ENCODE results near the gene SPRYD3. TPM values are rescaled to one million over a fixed set of nuclear protein-coding genes. Genes with fewer than 3 reads are reported as not detected.

The SPRYD3 gene
- total and polyA plus RNA-seq, 2 of the 4 experiments (the other 2 are of a cell fraction): 25.6 to 27.8 TPM

DNA sequence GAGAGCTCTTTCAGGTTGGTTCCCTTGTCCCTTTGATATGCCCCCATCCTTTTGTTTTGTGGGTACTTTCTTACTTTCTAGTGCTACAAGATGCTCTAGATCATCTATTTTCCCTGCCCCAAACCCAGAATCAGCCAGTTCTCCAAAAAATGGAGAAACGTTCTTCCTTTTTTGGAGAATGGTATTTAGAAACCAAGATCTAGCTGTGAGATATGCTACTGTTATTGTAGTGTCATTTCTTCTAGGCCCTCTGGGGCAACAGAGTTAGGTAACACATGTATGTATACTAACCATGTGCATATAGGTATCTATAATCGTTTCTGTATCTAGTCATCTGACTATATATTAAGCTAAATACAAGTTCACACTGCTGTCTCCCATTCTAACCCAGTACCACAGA, 11.4 kb upstream of the SPRYD3 start:
- Histone ChIP-seq H3K9me1 (ENCODE audit: insufficient read depth, low read length) (peaks cover 15% of the 10 kb centered on the region), H2AFZ (replicated peaks; ENCODE audit: low read length, poor library complexity) (no peak overlapping the region), H2AK9ac (replicated peaks; ENCODE audit: low read depth, low read length, poor library complexity) (no peak overlapping the region), H2BK20ac (ENCODE audit: low read depth, low read length) (no peak overlapping the region), H3K27me3 (ENCODE audit: control insufficient read depth, insufficient read depth, low read length) (no peaks in the 10 kb centered on the region; the same call in 1 of the 2 replicates), H3K14ac (replicated peaks; ENCODE audit: low read depth, low read length) (no peak overlapping the region), H3K23ac (ENCODE audit: low read depth, low read length) (no peak overlapping the region), H2BK5ac (ENCODE audit: low read depth, low read length, poor library complexity, severe bottlenecking) (no peak overlapping the region), H3K18ac (ENCODE audit: low read depth, low read length) (no peak overlapping the region), H4K5ac (ENCODE audit: low read depth, low read length) (no peak overlapping the region), H2AK5ac (ENCODE audit: low read depth, low read length) (no peak overlapping the region), H3K27ac (ENCODE audit: insufficient read depth, low read length) (no peak overlapping the region), H4K91ac (ENCODE audit: insufficient read depth, low read depth, low read length) (no peak overlapping the region), H4K20me1 (ENCODE audit: insufficient read depth, low read length) (no peaks in the 10 kb centered on the region), H3K9me3 (ENCODE audit: control insufficient read depth, insufficient read depth, low read length) (no peaks in the 10 kb centered on the region), H2BK15ac (ENCODE audit: low read depth, low read length) (no peak overlapping the region), H3K4me3 (ENCODE audit: insufficient read depth, low read depth, low read length) (no peak overlapping the region), H4K8ac (ENCODE audit: low read depth in 2 of 2, low read length in 2 of 2) (no peak overlapping the region), H3K4me1 (ENCODE audit: control insufficient read depth, insufficient read depth, low read length) (peaks cover 7% of the 10 kb centered on the region), H2BK120ac (ENCODE audit: low read depth, low read length) (no peak overlapping the region), H3K9ac (ENCODE audit: low read depth, low read length) (no peak overlapping the region), H3K4ac (ENCODE audit: low read depth, low read length) (no peak overlapping the region), H3K36me3 (ENCODE audit: control insufficient read depth, insufficient read depth, low read length) (no peaks in the 10 kb centered on the region), H3K79me1 (ENCODE audit: low read depth in 1 of 2, low read length in 2 of 2) (peaks cover 0 to 7% of the 10 kb centered on the region in 2 experiments; a peak in 2 of 4 replicates), H3K56ac (ENCODE audit: extremely low read depth, insufficient read depth, low read length) (no peak overlapping the region), H3K4me2 (ENCODE audit: low read depth, low read length) (no peak overlapping the region)
- POLR2A ChIA-PET (ENCODE audit: unreplicated experiment): no interaction called here
- WGBS, 2 experiments (ENCODE audit: extremely low coverage in 2 of 2, insufficient read length in 1 of 2): no CpG with 5 or more reads among the region's 2 CpGs
- TF ChIP-seq RAD21 (IDR thresholded peaks at IDR 0.05; ENCODE audit: low read length) (no peak), MXI1 (IDR thresholded peaks at IDR 0.05; ENCODE audit: borderline replicate concordance, low read depth, low read length) (no peak), CHD1 (IDR thresholded peaks at IDR 0.05; ENCODE audit: low read depth, low read length) (no peak), RCOR1 (IDR thresholded peaks at IDR 0.05; ENCODE audit: insufficient replicate concordance, low read length) (no peak), MAZ (IDR thresholded peaks at IDR 0.05; ENCODE audit: borderline replicate concordance, low read depth, low read length) (no peak), RFX5 (IDR thresholded peaks at IDR 0.05; ENCODE audit: low read depth, low read length) (no peak), CEBPB (IDR thresholded peaks at IDR 0.05; ENCODE audit: low read depth, low read length) (no peak)
- TF ChIP-seq, protein P1, sequence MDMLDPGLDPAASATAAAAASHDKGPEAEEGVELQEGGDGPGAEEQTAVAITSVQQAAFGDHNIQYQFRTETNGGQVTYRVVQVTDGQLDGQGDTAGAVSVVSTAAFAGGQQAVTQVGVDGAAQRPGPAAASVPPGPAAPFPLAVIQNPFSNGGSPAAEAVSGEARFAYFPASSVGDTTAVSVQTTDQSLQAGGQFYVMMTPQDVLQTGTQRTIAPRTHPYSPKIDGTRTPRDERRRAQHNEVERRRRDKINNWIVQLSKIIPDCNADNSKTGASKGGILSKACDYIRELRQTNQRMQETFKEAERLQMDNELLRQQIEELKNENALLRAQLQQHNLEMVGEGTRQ (IDR thresholded peaks at IDR 0.05; ENCODE audit: low read depth, low read length): no peak
- TF ChIP-seq, protein P2, sequence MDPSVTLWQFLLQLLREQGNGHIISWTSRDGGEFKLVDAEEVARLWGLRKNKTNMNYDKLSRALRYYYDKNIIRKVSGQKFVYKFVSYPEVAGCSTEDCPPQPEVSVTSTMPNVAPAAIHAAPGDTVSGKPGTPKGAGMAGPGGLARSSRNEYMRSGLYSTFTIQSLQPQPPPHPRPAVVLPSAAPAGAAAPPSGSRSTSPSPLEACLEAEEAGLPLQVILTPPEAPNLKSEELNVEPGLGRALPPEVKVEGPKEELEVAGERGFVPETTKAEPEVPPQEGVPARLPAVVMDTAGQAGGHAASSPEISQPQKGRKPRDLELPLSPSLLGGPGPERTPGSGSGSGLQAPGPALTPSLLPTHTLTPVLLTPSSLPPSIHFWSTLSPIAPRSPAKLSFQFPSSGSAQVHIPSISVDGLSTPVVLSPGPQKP (IDR thresholded peaks at IDR 0.05; ENCODE audit: borderline replicate concordance, low read depth, low read length): no peak
- no TSS peak for BruUV-seq (replicated peaks)
- ATAC-seq (ENCODE audit: low read depth) (no peak), DNase-seq (no peak)
- dilution Hi-C loops (cut with HindIII; ENCODE audit: low sequenced_read_pairs, unreplicated experiment): no loop called here
- in situ Hi-C loops (cut with MboI; ENCODE audit: low sequenced_read_pairs): no loop called here
- CTCF ChIA-PET: no interaction called here
- intact Hi-C loops (cut with micrococcal nuclease): no loop called here

Data from IMR-90 (cell line).